Measurements from ENCODE around the gene RIPOR2.

Gene RIPOR2

DNA sequence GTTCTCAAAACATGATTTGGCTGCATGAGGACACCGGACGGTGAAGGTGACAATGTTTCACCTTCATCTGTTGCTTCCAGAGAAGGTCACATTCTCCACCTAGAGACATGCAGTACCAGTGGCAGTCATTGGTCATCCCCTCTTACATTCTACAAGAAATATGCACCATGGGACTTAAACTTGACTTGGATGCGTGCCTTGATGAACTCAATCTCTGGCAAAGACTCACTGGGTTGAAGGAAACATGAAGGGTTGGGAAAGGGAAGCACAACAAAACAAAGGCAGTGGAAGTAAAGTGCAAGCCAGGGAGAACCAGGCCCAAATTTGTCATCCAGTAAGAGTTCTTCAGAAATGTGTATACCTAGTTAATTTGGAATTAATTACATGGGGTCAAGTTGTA is 97.7 kb downstream of the RIPOR2 start:
- H3K4me3 ChIP-seq (ENCODE audit: low read depth, low read length) = no peak overlapping the region
- TF ChIP-seq, protein P1, sequence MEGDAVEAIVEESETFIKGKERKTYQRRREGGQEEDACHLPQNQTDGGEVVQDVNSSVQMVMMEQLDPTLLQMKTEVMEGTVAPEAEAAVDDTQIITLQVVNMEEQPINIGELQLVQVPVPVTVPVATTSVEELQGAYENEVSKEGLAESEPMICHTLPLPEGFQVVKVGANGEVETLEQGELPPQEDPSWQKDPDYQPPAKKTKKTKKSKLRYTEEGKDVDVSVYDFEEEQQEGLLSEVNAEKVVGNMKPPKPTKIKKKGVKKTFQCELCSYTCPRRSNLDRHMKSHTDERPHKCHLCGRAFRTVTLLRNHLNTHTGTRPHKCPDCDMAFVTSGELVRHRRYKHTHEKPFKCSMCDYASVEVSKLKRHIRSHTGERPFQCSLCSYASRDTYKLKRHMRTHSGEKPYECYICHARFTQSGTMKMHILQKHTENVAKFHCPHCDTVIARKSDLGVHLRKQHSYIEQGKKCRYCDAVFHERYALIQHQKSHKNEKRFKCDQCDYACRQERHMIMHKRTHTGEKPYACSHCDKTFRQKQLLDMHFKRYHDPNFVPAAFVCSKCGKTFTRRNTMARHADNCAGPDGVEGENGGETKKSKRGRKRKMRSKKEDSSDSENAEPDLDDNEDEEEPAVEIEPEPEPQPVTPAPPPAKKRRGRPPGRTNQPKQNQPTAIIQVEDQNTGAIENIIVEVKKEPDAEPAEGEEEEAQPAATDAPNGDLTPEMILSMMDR (IDR thresholded peaks at IDR 0.05; ENCODE audit: borderline replicate concordance, insufficient read depth, low read depth, low read length) = no peak

DNA sequence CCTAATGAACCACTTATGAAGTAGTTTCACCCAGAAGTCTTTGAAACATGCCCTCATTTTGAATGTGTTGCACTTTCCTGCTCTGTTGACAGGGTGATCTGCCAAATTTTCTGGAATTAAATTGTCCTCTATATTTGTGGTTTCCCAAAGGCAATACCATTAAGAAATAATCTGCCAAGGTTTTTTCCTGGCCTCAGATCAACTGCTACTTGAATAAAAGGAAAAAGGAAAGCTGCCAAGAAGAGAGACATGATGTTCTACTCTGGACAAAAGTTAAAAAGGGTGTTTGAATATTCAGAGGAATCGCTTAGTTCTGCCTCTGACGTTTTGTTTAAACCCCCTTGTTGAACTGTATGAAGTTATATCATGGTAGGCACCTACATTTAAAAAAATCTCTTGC is 99.7 kb downstream of the RIPOR2 start:
- TF ChIP-seq, protein P1 (IDR thresholded peaks at IDR 0.05; ENCODE audit: borderline replicate concordance, insufficient read depth, low read depth, low read length) = no peak
- no peak overlapping the region for H3K4me3 ChIP-seq (ENCODE audit: low read depth, low read length)

DNA sequence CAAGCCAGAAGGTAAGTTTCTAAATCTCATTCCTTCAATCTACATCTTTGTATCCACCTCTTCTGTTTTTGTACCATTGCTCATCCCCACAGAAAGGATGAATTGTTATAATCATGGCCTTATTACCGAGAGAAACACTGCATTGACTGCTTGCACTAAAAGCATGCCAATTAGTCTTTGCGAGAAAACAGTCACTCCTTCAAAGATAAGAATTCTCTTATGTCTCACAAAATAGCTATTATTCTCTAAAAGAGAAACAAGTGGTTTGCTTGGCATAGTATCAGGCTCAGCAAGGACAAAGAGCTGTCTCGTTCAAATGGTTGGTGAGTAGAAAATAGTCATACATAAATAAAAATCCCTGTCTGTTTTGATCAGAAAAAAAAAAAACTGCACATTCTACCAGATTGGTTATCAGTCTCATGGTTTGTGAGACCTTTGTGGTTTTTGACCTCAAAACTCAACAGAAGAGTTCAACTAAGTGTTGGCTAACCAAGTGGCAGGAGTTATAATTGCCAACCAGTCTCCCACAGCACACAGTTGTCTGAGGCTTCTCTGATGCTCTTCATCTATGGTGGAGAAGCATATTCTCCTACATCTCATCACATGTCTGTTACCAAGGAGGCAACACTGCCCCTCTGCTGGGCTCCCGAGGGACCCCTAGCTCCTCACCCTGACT is 101.9 kb downstream of the RIPOR2 start:
- TF ChIP-seq, protein P1 (IDR thresholded peaks at IDR 0.05; ENCODE audit: borderline replicate concordance, insufficient read depth, low read depth, low read length) = no peak
- H3K4me3 ChIP-seq (ENCODE audit: low read depth, low read length) = no peak overlapping the region

DNA sequence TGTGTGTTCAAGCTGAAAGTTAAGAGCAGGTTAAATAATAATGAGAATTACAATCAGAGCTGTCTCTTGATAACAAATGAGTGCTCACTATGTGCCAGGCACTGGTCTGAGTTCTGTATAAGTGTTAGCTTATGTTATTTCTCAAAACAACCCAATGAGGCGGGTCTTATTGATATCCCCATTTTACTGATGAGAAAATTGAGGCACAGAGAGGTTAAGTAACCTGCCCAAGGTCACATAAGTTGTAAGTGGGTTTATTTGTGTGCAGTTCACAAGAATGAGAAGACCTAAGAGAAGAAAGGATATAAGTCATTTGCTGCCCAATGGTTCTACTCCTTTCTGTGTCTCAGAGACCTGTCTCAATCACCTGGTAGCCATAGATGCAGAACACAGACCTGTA is 103.0 kb downstream of the RIPOR2 start:
- TF ChIP-seq, protein P1 (IDR thresholded peaks at IDR 0.05; ENCODE audit: borderline replicate concordance, insufficient read depth, low read depth, low read length) = no peak

DNA sequence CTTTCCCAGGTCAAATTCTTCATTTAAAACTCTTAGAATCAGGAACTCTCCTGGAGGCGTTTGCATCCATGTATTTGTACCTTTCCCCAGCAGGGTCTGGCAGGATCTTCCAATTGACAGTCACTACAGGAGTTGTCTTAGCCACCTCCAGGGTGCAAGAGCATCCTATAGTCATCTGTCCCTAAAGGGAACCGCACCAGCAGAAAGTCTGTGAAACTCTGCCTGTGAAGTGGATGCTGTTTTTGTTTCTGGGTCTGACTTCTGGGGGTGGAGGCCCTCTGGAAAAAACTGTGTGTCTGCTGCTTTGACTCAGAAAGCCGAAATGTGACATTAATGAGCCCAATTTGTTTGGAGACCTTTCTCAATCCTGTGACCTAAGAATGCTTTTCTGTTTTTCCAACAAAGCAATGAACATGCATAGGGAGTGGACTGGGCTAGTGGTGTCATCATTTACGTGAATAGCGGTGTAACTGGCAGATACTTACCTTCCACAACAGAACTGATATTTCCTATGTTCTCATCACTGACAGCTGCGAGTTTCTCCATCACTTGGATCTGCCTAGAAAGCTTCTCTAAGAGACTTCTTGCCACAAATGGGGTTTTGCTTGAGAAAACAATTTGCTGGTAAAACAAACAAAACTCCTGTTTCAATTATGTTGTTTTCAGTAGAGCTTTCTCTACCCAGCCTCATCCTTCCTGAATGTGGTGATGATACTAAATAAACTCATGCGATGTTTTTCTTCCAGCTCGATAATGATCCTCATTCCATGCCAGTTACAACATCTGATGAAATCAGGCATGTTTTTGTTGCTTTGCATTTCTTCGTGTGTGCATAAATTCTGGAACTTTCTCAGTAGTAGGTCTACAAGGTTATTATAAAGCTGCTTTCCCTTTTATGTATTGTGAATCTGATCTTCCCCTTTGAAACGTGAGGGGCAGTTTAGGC is 103.7 kb downstream of the RIPOR2 start:
- H3K4me3 ChIP-seq (ENCODE audit: low read depth, low read length) = no peak overlapping the region
- TF ChIP-seq, protein P1 (IDR thresholded peaks at IDR 0.05; ENCODE audit: borderline replicate concordance, insufficient read depth, low read depth, low read length) = no peak

More for the DNA sequence above, 103.0 kb downstream of the RIPOR2 start:
- H3K4me3 ChIP-seq (ENCODE audit: low read depth, low read length) = no peak overlapping the region

DNA sequence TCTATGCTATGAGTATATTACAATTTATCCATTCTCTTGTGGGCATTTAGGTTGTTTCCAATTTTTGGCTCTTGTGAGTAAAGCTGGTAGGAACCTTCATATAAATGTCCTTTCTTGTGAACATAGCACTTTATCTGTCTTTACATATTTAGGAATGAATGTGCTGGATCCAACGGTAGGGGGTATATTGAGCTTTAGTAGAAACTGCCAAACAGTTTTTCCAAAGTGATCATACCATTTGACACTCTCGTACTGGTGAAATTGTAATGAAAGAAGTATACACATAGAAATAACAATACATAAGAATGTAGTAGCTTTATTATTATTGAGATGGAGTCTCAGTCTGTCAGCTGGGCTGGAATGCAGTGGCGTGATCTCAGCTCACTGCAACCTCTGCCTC is 106.1 kb downstream of the RIPOR2 start:
- no peak overlapping the region for H3K4me3 ChIP-seq (ENCODE audit: low read depth, low read length)
- TF ChIP-seq, protein P1 (IDR thresholded peaks at IDR 0.05; ENCODE audit: borderline replicate concordance, insufficient read depth, low read depth, low read length) = no peak

All from GM12875 (cell line).